Measurements from ENCODE around the gene NEAT1. TPM values are rescaled to one million over a fixed set of nuclear protein-coding genes. Genes with fewer than 3 reads are reported as not detected.

Gene NEAT1
- total and polyA plus RNA-seq, 9 of the 15 experiments (the other 6 are each of a cell fraction or from before 2014, with no cell fraction given), result 20.1 to 389 (median 62.8) TPM

DNA sequence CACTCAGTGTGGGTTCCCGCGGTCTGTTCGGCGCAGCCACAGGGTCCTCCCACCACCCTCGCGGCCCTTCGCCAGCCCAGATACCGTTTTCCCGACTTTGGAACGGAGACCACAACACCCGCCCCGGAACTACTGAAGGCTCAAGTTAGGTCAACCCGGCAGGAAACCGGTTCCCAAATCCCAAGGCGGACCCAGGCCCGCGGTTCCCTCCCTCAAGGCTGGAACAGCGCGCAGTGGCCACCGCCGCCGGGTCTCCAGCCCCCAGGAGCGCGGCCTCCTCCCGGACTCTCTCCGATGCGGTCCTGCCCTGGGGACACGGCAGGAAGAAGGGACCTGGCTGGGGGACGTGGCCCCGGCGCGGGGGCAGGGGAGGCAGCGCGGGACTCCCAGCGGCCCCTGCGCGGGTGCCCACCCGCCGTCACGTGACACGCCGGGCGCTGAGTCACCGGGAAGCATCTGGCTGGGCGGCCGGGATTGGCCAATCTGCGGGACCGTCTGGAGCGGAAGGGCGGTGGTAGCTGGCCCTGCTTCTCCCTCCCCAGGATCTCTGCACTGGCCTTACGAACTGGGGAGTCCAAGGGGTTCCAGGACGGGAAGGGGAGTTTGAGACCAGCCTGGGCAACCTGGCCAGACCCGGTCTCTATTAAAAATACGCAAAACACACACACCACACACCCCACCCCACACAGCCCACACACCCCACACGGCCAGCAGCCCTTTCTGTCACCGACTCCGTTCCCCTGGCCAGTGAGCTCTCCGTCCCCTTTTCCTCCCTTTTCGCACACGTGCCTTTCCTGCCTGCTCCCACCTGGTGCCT is 54.8 kb downstream of the NEAT1 start:
- peak; percentile 95 to 98 (median 96) for DNase-seq (ENCODE audit: extremely low read depth in 1 of 4, low spot score in 3 of 4)
- ATAC-seq, result peak; percentile 80
- Histone ChIP-seq H3K4me1 (replicated peaks in 1 of 2; ENCODE audit: control insufficient read depth in 2 of 2, insufficient read depth in 2 of 2, low read length in 2 of 2) (peaks cover 36 to 59% of the 10 kb centered on the region in 2 experiments), H3K36me3 (ENCODE audit: control insufficient read depth, insufficient read depth, low read length) (peaks cover 9% of the 10 kb centered on the region; the same call in 1 of the 3 replicates), H3K9me1 (ENCODE audit: control insufficient read depth, insufficient read depth, low read length) (no peaks in the 10 kb centered on the region), H3K9ac (ENCODE audit: insufficient read depth in 1 of 2, low read depth in 2 of 2, low read length in 2 of 2) (peak overlapping the region; percentile 99 to 100), H4K20me1 (replicated peaks; ENCODE audit: control insufficient read depth, insufficient read depth, low read length) (no peaks in the 10 kb centered on the region), H3K4me3 (peak overlapping the region; percentile 93), H3K9me3 (replicated peaks; ENCODE audit: control insufficient read depth, insufficient read depth, low read depth, low read length) (no peaks in the 10 kb centered on the region), H3K27me3 (ENCODE audit: control insufficient read depth in 2 of 2, insufficient read depth in 2 of 2, low read length in 2 of 2) (no peaks in the 10 kb centered on the region), H3K79me2 (ENCODE audit: control insufficient read depth, insufficient read depth, low read length) (peaks cover 80% of the 10 kb centered on the region), H3K27ac (ENCODE audit: extremely low read depth, low read depth, low read length) (peak overlapping the region; percentile 99), H2AFZ (ENCODE audit: low read depth, low read length) (peak overlapping the region; percentile 20; the same call in 1 of the 2 replicates), H3K4me2 (ENCODE audit: insufficient read depth, low read length) (peak overlapping the region; percentile 98)
- BruUV-seq (replicated peaks), result no TSS peak
- WGBS (ENCODE audit: insufficient coverage, low coverage, missing lambda C conversion rate), result under 1% methylated on average over 53 of the region's 60 CpGs
- peak; percentile 85 for FAIRE-seq
- in situ Hi-C loops (cut with MboI) (no loop called here), intact Hi-C loops (cut with micrococcal nuclease) (loop anchor here (1.0 kb wide), 1 partner anchor 20 kb away; no protein-coding TSS in a partner anchor)
- ChIA-PET CTCF (ENCODE audit: low intra/inter-chr PET ratio) (no interaction called here), POLR2A (interaction anchor here (0.5 to 26.0 kb wide), 21 partner anchors 8 to 303 kb away, joined by 3 to 2118 read pairs (median 5); partner anchors contain the start of genes FRMD8, MALAT1 and NEAT1)
- peak; percentile 30; the same call in 1 of the 2 replicates for TF ChIP-seq ESRRA (IDR thresholded peaks at IDR 0.05; ENCODE audit: borderline replicate concordance, low read depth)
- TF ChIP-seq, protein P1, sequence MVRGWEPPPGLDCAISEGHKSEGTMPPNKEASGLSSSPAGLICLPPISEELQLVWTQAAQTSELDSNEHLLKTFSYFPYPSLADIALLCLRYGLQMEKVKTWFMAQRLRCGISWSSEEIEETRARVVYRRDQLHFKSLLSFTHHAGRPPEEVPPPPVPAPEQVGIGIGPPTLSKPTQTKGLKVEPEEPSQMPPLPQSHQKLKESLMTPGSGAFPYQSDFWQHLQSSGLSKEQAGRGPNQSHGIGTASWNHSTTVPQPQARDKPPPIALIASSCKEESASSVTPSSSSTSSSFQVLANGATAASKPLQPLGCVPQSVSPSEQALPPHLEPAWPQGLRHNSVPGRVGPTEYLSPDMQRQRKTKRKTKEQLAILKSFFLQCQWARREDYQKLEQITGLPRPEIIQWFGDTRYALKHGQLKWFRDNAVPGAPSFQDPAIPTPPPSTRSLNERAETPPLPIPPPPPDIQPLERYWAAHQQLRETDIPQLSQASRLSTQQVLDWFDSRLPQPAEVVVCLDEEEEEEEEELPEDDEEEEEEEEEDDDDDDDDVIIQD (CRISPR knock-in tag; IDR thresholded peaks at IDR 0.05), result 0 out of 2 replicates have a peak, but pooled peaks have one; percentile 42
- TF ChIP-seq ZNF79 (CRISPR knock-in tag; IDR thresholded peaks at IDR 0.05; ENCODE audit: low read depth), result no peak
- TF ChIP-seq GATAD2B (IDR thresholded peaks at IDR 0.05; ENCODE audit: borderline replicate concordance), result peak; percentile 22
- TF ChIP-seq ARID1B (IDR thresholded peaks at IDR 0.05), result peak; percentile 72
- no peak for TF ChIP-seq HDAC6 (IDR thresholded peaks at IDR 0.05; ENCODE audit: low read depth, low read length)
- 0 out of 2 replicates have a peak, but pooled peaks have one; percentile 8 for TF ChIP-seq SMC3 (conservative IDR thresholded peaks at IDR 0.05; ENCODE audit: insufficient read depth, low read depth, low read length)
- no peak for TF ChIP-seq KAT2B (IDR thresholded peaks at IDR 0.05; ENCODE audit: low read depth, low read length)
- peak in 2 of 3 experiments; percentile 54 to 92; a peak in 2 of 6 replicates for TF ChIP-seq ZBTB11 (CRISPR knock-in tag; IDR thresholded peaks at IDR 0.05)
- TF ChIP-seq MYNN (IDR thresholded peaks at IDR 0.05), result peak; percentile 45
- TF ChIP-seq MYNN (CRISPR knock-in tag; IDR thresholded peaks at IDR 0.05), result no peak
- TF ChIP-seq CSDE1 (IDR thresholded peaks at IDR 0.05), result peak in 1 of 2 experiments; percentile 62; a peak in 2 of 4 replicates
- TF ChIP-seq NR4A1 (CRISPR knock-in tag; IDR thresholded peaks at IDR 0.05), result peak; percentile 35; the same call in 1 of the 2 replicates
- no peak for TF ChIP-seq NR4A1 (tag; IDR thresholded peaks at IDR 0.05)
- peak; percentile 87 to 89 for TF ChIP-seq NRF1 (conservative IDR thresholded peaks at IDR 0.05 in 1 of 2, IDR thresholded peaks at IDR 0.05 in 1 of 2)

Measured in K562 (cell line).